Gastroesophageal sphincter (tissue), 4 donors: ENCODE data around the gene NCKAP5. TPM values are rescaled to one million over a fixed set of nuclear protein-coding genes. Genes with fewer than 3 reads are reported as not detected.

Source experiments
- ATAC-seq: fragments of 150-250 bp; one replicate; pipeline ENCODE4 v1.9.1; 2016; ENCODE audit warnings: mild to moderate bottlenecking, moderate library complexity
- H3K27ac ChIP-seq, 4 donors: fragments of 200-600 bp; sonication (generic) in 3 of 4; 1 replicate in 3 of 4; 2 replicates in 1 of 4; pipeline ENCODE4 v1.5.1; 2016 to 2019
- H3K27me3 ChIP-seq: fragments of 200-600 bp; sonication (generic); one replicate; pipeline ENCODE4 v1.5.1; 2019
- H3K36me3 ChIP-seq, 2 donors: fragments of 200-600 bp; sonication (generic); one replicate each; pipeline ENCODE4 v1.5.1; 2019; ENCODE audit warnings: control low read depth in 1 of 2
- H3K4me1 ChIP-seq, 3 donors: fragments of 200-600 bp; sonication (generic); 1 replicate in 2 of 3; 2 replicates in 1 of 3; pipeline ENCODE4 v1.5.1; 2016 to 2019; ENCODE audit warnings: control low read depth in 2 of 3
- H3K4me3 ChIP-seq, 2 donors: fragments of 200-600 bp; sonication (generic); one replicate each; pipeline ENCODE4 v1.5.1; 2019; ENCODE audit warnings: mild to moderate bottlenecking in 1 of 2, moderate library complexity in 1 of 2
- H3K9me3 ChIP-seq, 3 donors: fragments of 200-600 bp; sonication (generic); one replicate each; pipeline ENCODE4 v1.5.1; 2017 to 2019; ENCODE audit warnings: control low read depth in 2 of 3
- CTCF ChIP-seq, 4 experiments: fragments of 200-600 bp in 2 of 4; fragments of 450-650 bp in 2 of 4; sonication (generic) in 1 of 4; IDR thresholded peaks; one replicate each; pipeline ENCODE4 v1.5.1; 2017 to 2019; ENCODE audit warnings: antibody characterized with exemption in 4 of 4, mild to moderate bottlenecking in 2 of 4, moderate library complexity in 2 of 4
- EP300 ChIP-seq: sonication (generic); formaldehyde crosslinking; IDR thresholded peaks from one replicate; pipeline ENCODE4 v1.6.1; 2017; ENCODE audit warnings: antibody characterized with exemption, mild to moderate bottlenecking
- POLR2A ChIP-seq, 2 donors: fragments of 450-650 bp; IDR thresholded peaks; one replicate each; pipeline ENCODE4 v1.6.1; 2017; ENCODE audit warnings: antibody characterized with exemption in 2 of 2, mild to moderate bottlenecking in 2 of 2, moderate library complexity in 1 of 2
- POLR2AphosphoS5 ChIP-seq: sonication (generic); formaldehyde crosslinking; IDR thresholded peaks from one replicate; pipeline ENCODE4 v1.6.1; 2017; ENCODE audit warnings: antibody characterized with exemption
- WGBS, 2 donors: methylation state at CpG; one replicate each; pipeline ENCODE4 v1.1.5; 2018; ENCODE audit warnings: low coverage in 1 of 2; 5-methylcytosine and 5-hydroxymethylcytosine counted together
- total RNA-seq, 4 donors: library from RNA; depleted of rRNA; stranded (reverse); fragments of >200 nt; gene quantifications; one replicate each; pipeline ENCODE4 v1.1.0, GENCODE V29; 2016

Gene NCKAP5
- total RNA-seq, 4 donors from 2014 or later = 0.16 to 0.57 (median 0.33) TPM

GRCh38 chr2:133341575-133341974, 226.7 kb downstream of the NCKAP5 start:
- no peaks in the 10 kb centered on the region for H3K36me3 ChIP-seq
- WGBS, 2 donors = 20 to 73% methylated on average over 1 to 2 of the region's 2 CpGs

GRCh38 chr2:133338224-133338623, 230.0 kb downstream of the NCKAP5 start:
- Histone ChIP-seq H3K27ac (no peak overlapping the region), H3K4me3 (no peak overlapping the region), H3K36me3 (no peaks in the 10 kb centered on the region), H3K9me3 (no peaks in the 10 kb centered on the region), H3K4me1 (no peaks in the 10 kb centered on the region), H3K27me3 (no peaks in the 10 kb centered on the region)
- 28 to 46% methylated on average over 1 of the region's 1 CpG for WGBS, 2 donors
- TF ChIP-seq POLR2A (IDR thresholded peaks at IDR 0.05) (no peak), CTCF (IDR thresholded peaks at IDR 0.05) (no peak), EP300 (no peak), POLR2AphosphoS5 (no peak)
- no peak for ATAC-seq

More at GRCh38 chr2:133341575-133341974, 226.7 kb downstream of the NCKAP5 start:
- Histone ChIP-seq H3K9me3 (no peaks in the 10 kb centered on the region), H3K4me3 (no peak overlapping the region), H3K27ac (no peak overlapping the region), H3K4me1 (no peaks in the 10 kb centered on the region), H3K27me3 (no peaks in the 10 kb centered on the region)
- no peak for ATAC-seq
- no peak for TF ChIP-seq EP300
- no peak for TF ChIP-seq POLR2A (IDR thresholded peaks at IDR 0.05)
- TF ChIP-seq CTCF (IDR thresholded peaks at IDR 0.05) = no peak
- TF ChIP-seq POLR2AphosphoS5 = no peak

GRCh38 chr2:133334923-133335322, 233.3 kb downstream of the NCKAP5 start:
- Histone ChIP-seq H3K4me1 (no peaks in the 10 kb centered on the region), H3K27ac (no peak overlapping the region), H3K9me3 (no peaks in the 10 kb centered on the region), H3K36me3 (no peaks in the 10 kb centered on the region), H3K27me3 (no peaks in the 10 kb centered on the region), H3K4me3 (no peak overlapping the region)
- no peak for TF ChIP-seq CTCF (IDR thresholded peaks at IDR 0.05)
- no peak for TF ChIP-seq EP300
- no peak for TF ChIP-seq POLR2AphosphoS5
- no peak for TF ChIP-seq POLR2A (IDR thresholded peaks at IDR 0.05)
- no peak for ATAC-seq
- 70 to 71% methylated on average over 1 to 3 of the region's 3 CpGs for WGBS, 2 donors

GRCh38 chr2:133333181-133333580, 235.1 kb downstream of the NCKAP5 start:
- Histone ChIP-seq H3K36me3 (no peaks in the 10 kb centered on the region), H3K27me3 (no peaks in the 10 kb centered on the region), H3K27ac (no peak overlapping the region), H3K9me3 (no peaks in the 10 kb centered on the region), H3K4me3 (no peak overlapping the region), H3K4me1 (no peaks in the 10 kb centered on the region)
- no peak for ATAC-seq
- WGBS, 2 donors = 62 to 70% methylated on average over 6 of the region's 6 CpGs
- TF ChIP-seq EP300 (no peak), POLR2A (IDR thresholded peaks at IDR 0.05) (no peak), CTCF (IDR thresholded peaks at IDR 0.05) (no peak), POLR2AphosphoS5 (no peak)

- no peak for ATAC-seq
Measured at GRCh38 chr2:133331436-133331835, 236.8 kb downstream of the NCKAP5 start.

More at GRCh38 chr2:133331436-133331835, 236.8 kb downstream of the NCKAP5 start:
- Histone ChIP-seq H3K36me3 (no peaks in the 10 kb centered on the region), H3K27me3 (no peaks in the 10 kb centered on the region), H3K4me3 (no peak overlapping the region), H3K9me3 (no peaks in the 10 kb centered on the region), H3K27ac (no peak overlapping the region), H3K4me1 (no peaks in the 10 kb centered on the region)
- no peak for TF ChIP-seq POLR2A (IDR thresholded peaks at IDR 0.05)
- TF ChIP-seq EP300 = no peak
- TF ChIP-seq CTCF (IDR thresholded peaks at IDR 0.05) = no peak
- no peak for TF ChIP-seq POLR2AphosphoS5
- 80 to 87% methylated on average over 3 to 4 of the region's 6 CpGs for WGBS, 2 donors
